CD4-positive, CD25-positive, alpha-beta regulatory T cell (primary cell): ENCODE measurements around the gene GINS2. TPM values are rescaled to one million over a fixed set of nuclear protein-coding genes. Genes with fewer than 3 reads are reported as not detected.

Experiments used
- ATAC-seq, 2 donors: fragments of 150-1000 bp; cut with Tn5 transposase; one replicate each; pipeline ENCODE4 v1.10.0; 2021; ENCODE audit warnings: low read depth in 2 of 2, moderate number of reproducible peaks in 2 of 2, moderate library complexity in 1 of 2
- DNase-seq, 3 donors: peaks; one replicate each; pipeline versions ENCODE4 v3.0.0 to v3.0.0-alpha.2; 2012 to 2022; ENCODE audit warnings: mixed read lengths in 1 of 3
- H3K27ac ChIP-seq: one replicate; pipeline ENCODE4 v1.7.0; 2013; ENCODE audit warnings: mild to moderate bottlenecking, low read length; ENCODE audit not compliant: insufficient read depth, poor library complexity, severe bottlenecking
- H3K27me3 ChIP-seq: one replicate; pipeline ENCODE4 v1.7.0; 2013; ENCODE audit warnings: low read length; ENCODE audit not compliant: control insufficient read depth, insufficient read depth
- H3K36me3 ChIP-seq: one replicate; pipeline ENCODE4 v1.7.0; 2013; ENCODE audit warnings: mild to moderate bottlenecking, low read length, moderate library complexity; ENCODE audit not compliant: control insufficient read depth, insufficient read depth
- H3K4me1 ChIP-seq: 2 replicates; pipeline ENCODE4 v1.7.0; 2013; ENCODE audit warnings: mild to moderate bottlenecking, low read length; ENCODE audit not compliant: insufficient read depth, control insufficient read depth, poor library complexity, severe bottlenecking
- H3K4me3 ChIP-seq: one replicate; pipeline ENCODE4 v1.7.0; 2013; ENCODE audit warnings: low read depth, mild to moderate bottlenecking, low read length, moderate library complexity
- H3K9me3 ChIP-seq, 2 experiments: 1 replicate in 1 of 2; 2 replicates in 1 of 2; pipeline ENCODE4 v1.7.0; 2013; ENCODE audit warnings: low read length in 2 of 2, mild to moderate bottlenecking in 1 of 2, moderate library complexity in 1 of 2; ENCODE audit not compliant: control insufficient read depth in 2 of 2
- H3K27ac Mint-ChIP-seq, 3 donors: one replicate each; pipeline ENCODE4 v1.8.0; 2020 to 2022; ENCODE audit warnings: mild to moderate bottlenecking in 3 of 3, mixed read lengths in 3 of 3, moderate library complexity in 2 of 3
- H3K27me3 Mint-ChIP-seq: one replicate; pipeline ENCODE4 v1.8.0; 2022; ENCODE audit warnings: mild to moderate bottlenecking, mixed read lengths
- H3K36me3 Mint-ChIP-seq: one replicate; pipeline ENCODE4 v1.8.0; 2020; ENCODE audit warnings: mixed read lengths
- H3K4me1 Mint-ChIP-seq, 4 donors: one replicate each; pipeline ENCODE4 v1.8.0; 2020 to 2022; ENCODE audit warnings: mixed read lengths in 4 of 4, mild to moderate bottlenecking in 1 of 4
- H3K4me3 Mint-ChIP-seq, 4 donors: one replicate each; pipeline ENCODE4 v1.8.0; 2020 to 2022; ENCODE audit warnings: mild to moderate bottlenecking in 4 of 4, mixed read lengths in 4 of 4, moderate library complexity in 3 of 4
- H3K9me3 Mint-ChIP-seq, 7 donors: one replicate each; pipeline ENCODE4 v1.8.0; 2020 to 2022; ENCODE audit warnings: mixed read lengths in 7 of 7, mild to moderate bottlenecking in 3 of 7, moderate library complexity in 2 of 7
- polyA plus RNA-seq, 4 donors: library from polyadenylated mRNA; unstranded; fragments of 300-500 nt; fragmentation: Illumina TruSeq; gene quantifications; one replicate each; pipeline ENCODE4 v1.2.3, GENCODE V29; 2021
- total RNA-seq: library from RNA; stranded (reverse); gene quantifications from one replicate; pipeline ENCODE4 v1.2.3, GENCODE V29; 2022

GINS2 gene
- total and polyA plus RNA-seq, 5 donors from 2014 or later: 2.9 to 5.1 (median 3.9) TPM

GRCh38 chr16:85731179-85731578 lies 42.4 kb upstream of the GINS2 start:
- H3K27ac ChIP-seq: no peak overlapping the region
- H3K4me1 ChIP-seq: peaks cover 27% of the 10 kb centered on the region
- ATAC-seq: no peak
- no peak for DNase-seq
- H3K9me3 ChIP-seq: no peaks in the 10 kb centered on the region
- H3K27me3 ChIP-seq: no peaks in the 10 kb centered on the region
- H3K36me3 ChIP-seq: no peaks in the 10 kb centered on the region
- Mint-ChIP-seq H3K36me3 (peaks cover 8% of the 10 kb centered on the region), H3K9me3 (no peaks in the 10 kb centered on the region), H3K4me3 (no peak overlapping the region), H3K27me3 (peaks cover 4% of the 10 kb centered on the region), H3K27ac (peak overlapping the region in 1 of 3 donors; percentile 38), H3K4me1 (peaks cover 4 to 47% (median 15%) of the 10 kb centered on the region in 4 donors)
- H3K4me3 ChIP-seq: no peak overlapping the region

DNA sequence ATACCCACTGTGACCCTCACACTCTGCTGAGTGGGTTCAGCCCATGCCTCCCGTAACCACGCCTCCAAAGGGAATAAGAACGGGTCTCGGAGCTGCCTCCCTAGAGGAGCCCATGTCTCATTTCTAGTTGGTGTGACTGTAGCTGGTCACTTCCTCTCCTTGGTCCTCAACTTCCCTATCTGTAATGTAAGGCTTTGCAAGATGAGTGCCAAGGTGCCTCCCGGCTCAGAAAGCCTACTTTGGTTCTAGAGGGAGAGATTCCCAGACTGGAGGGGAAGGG lies 41.4 kb upstream of the GINS2 start:
- H3K27ac ChIP-seq: no peak overlapping the region
- no peak for DNase-seq
- ATAC-seq: no peak
- H3K4me3 Mint-ChIP-seq: peak overlapping the region in 1 of 4 donors; percentile 33
- no peaks in the 10 kb centered on the region for H3K27me3 ChIP-seq
- H3K4me1 ChIP-seq: peaks cover 16% of the 10 kb centered on the region
- no peak overlapping the region for H3K27ac Mint-ChIP-seq
- H3K36me3 Mint-ChIP-seq: peaks cover 14% of the 10 kb centered on the region
- H3K27me3 Mint-ChIP-seq: no peaks in the 10 kb centered on the region
- H3K9me3 ChIP-seq: no peaks in the 10 kb centered on the region
- no peaks in the 10 kb centered on the region for H3K36me3 ChIP-seq
- no peaks in the 10 kb centered on the region for H3K9me3 Mint-ChIP-seq
- peaks cover under 1 to 41% (median 8%) of the 10 kb centered on the region in 4 donors for H3K4me1 Mint-ChIP-seq
- H3K4me3 ChIP-seq: no peak overlapping the region

DNA sequence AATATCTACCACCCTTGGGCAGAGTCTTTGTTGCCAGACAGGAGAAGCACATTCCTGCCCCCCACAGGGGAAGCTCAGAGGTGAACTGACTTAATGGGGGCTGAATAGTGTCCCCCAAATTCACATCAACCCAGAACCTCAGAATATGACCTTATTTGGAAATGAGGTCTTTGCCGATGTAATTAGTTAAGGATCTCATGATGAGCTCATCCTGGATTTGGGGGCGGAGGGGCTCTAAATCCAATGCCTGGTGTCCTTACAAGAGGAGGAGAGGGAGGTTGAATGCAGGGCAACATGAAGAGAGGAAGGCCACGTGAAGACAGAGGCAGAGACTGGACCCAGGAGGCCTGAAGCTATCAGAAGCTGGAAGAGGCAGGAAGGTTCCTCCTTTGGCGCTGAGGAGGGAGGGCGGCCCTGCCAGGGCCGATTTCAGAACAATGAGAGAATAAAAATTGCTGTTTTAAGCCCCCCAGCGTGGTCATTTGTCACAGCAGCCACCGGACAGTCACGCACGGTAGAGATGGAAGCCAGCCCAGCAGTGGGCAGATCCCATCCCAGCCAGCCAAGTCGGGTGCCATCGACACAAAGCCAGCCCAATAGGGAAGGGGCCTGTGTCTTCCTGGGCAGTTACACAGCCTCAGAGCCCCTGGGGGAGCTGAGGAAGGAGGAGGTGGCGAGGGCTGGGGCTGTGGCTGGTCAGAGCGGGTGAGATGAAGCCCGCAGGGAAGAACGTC lies 40.9 kb upstream of the GINS2 start:
- H3K4me3 Mint-ChIP-seq: peak overlapping the region in 1 of 4 donors; percentile 34

DNA sequence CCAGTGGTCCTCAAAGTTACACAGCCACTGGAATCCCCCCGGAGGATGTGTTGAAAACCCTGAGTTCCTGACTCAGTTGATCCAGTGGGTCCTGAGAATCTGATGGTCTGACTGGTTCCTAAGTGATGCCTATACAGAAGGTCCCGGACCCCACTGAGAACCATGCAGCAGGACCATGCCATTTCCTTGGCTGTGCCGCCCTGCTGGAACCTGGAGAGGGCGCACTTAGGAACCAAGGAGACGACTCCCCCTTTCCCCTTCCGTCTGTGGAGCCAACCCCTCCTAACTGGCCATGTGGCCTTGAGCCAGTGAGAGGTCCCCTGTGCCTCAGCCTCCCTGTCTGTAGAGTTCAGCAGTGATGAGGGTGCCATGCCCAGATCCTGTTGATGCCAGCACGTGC lies 40.1 kb upstream of the GINS2 start:
- H3K27ac ChIP-seq: no peak overlapping the region
- no peak overlapping the region for H3K4me3 ChIP-seq
- peaks cover 4% of the 10 kb centered on the region for H3K4me1 ChIP-seq
- no peak overlapping the region for H3K4me3 Mint-ChIP-seq
- H3K27me3 Mint-ChIP-seq: no peaks in the 10 kb centered on the region
- peak overlapping the region in 1 of 3 donors; percentile 23 for H3K27ac Mint-ChIP-seq
- no peaks in the 10 kb centered on the region for H3K27me3 ChIP-seq
- H3K36me3 Mint-ChIP-seq: peaks cover 14% of the 10 kb centered on the region
- H3K4me1 Mint-ChIP-seq: peaks cover 0 to 31% (median 5%) of the 10 kb centered on the region in 4 donors
- ATAC-seq: no peak
- H3K9me3 ChIP-seq: no peaks in the 10 kb centered on the region
- no peak for DNase-seq
- no peaks in the 10 kb centered on the region for H3K36me3 ChIP-seq
- no peaks in the 10 kb centered on the region for H3K9me3 Mint-ChIP-seq

More for the DNA sequence above, 40.9 kb upstream of the GINS2 start:
- Histone ChIP-seq H3K36me3 (no peaks in the 10 kb centered on the region), H3K27ac (no peak overlapping the region), H3K4me1 (peaks cover 11% of the 10 kb centered on the region), H3K4me3 (no peak overlapping the region), H3K27me3 (no peaks in the 10 kb centered on the region), H3K9me3 (no peaks in the 10 kb centered on the region)
- peaks cover 0 to 36% (median 6%) of the 10 kb centered on the region in 4 donors for H3K4me1 Mint-ChIP-seq
- ATAC-seq (no peak), DNase-seq (no peak)
- peaks cover 14% of the 10 kb centered on the region for H3K36me3 Mint-ChIP-seq
- peak overlapping the region; percentile 48 to 66 (median 55) for H3K27ac Mint-ChIP-seq
- no peaks in the 10 kb centered on the region for H3K27me3 Mint-ChIP-seq
- H3K9me3 Mint-ChIP-seq: no peaks in the 10 kb centered on the region

DNA sequence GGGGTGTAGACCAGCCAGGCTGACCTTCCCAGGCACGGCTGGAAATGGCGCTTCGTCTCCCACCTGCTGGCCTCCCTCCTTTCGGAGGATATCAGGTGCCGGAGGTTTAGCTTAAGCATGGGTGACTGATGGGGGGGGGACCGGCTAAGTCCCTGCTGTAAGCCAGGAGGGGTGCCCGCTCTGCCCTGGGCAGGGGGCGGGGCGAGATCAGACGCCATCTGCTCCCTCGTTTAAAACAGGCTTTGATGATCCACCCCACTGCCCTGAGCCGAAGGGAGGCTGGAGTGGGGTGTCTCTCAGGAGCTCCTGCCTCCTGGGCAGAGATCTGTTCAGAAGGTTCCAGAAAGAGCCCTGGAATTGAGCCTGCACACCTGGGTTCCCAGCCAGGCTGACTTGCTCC lies 36.2 kb upstream of the GINS2 start:
- Mint-ChIP-seq H3K36me3 (peaks cover 14% of the 10 kb centered on the region), H3K4me1 (peaks cover 0 to 15% (median 5%) of the 10 kb centered on the region in 4 donors), H3K27me3 (no peaks in the 10 kb centered on the region), H3K9me3 (no peaks in the 10 kb centered on the region), H3K27ac (no peak overlapping the region), H3K4me3 (no peak overlapping the region)
- DNase-seq (no peak), ATAC-seq (no peak)
- no peak overlapping the region for H3K27ac ChIP-seq
- H3K9me3 ChIP-seq: no peaks in the 10 kb centered on the region
- H3K27me3 ChIP-seq: no peaks in the 10 kb centered on the region
- H3K36me3 ChIP-seq: no peaks in the 10 kb centered on the region
- no peak overlapping the region for H3K4me3 ChIP-seq
- H3K4me1 ChIP-seq: no peaks in the 10 kb centered on the region

GRCh38 chr16:85724126-85724879 lies 35.5 kb upstream of the GINS2 start:
- H3K4me1 ChIP-seq: no peaks in the 10 kb centered on the region
- H3K4me3 ChIP-seq: no peak overlapping the region
- no peaks in the 10 kb centered on the region for H3K27me3 Mint-ChIP-seq
- ATAC-seq: no peak
- peaks cover 0 to under 1% (median 0%) of the 10 kb centered on the region in 7 donors for H3K9me3 Mint-ChIP-seq
- DNase-seq: no peak
- H3K27me3 ChIP-seq: no peaks in the 10 kb centered on the region
- H3K27ac Mint-ChIP-seq: peak overlapping the region in 1 of 3 donors; percentile 71
- no peaks in the 10 kb centered on the region for H3K36me3 ChIP-seq
- no peak overlapping the region for H3K27ac ChIP-seq
- H3K36me3 Mint-ChIP-seq: peaks cover 14% of the 10 kb centered on the region
- H3K4me1 Mint-ChIP-seq: peaks cover 0 to 13% (median 3%) of the 10 kb centered on the region in 4 donors
- H3K9me3 ChIP-seq: no peaks in the 10 kb centered on the region
- no peak overlapping the region for H3K4me3 Mint-ChIP-seq

GRCh38 chr16:85722128-85722893 lies 33.6 kb upstream of the GINS2 start:
- Mint-ChIP-seq H3K27me3 (no peaks in the 10 kb centered on the region), H3K4me3 (no peak overlapping the region)

More at GRCh38 chr16:85722128-85722893, 33.6 kb upstream of the GINS2 start:
- no peak overlapping the region for H3K4me3 ChIP-seq
- ATAC-seq (no peak), DNase-seq (no peak)
- peaks cover 14% of the 10 kb centered on the region for H3K36me3 Mint-ChIP-seq
- peaks cover 0 to 17% (median 2%) of the 10 kb centered on the region in 4 donors for H3K4me1 Mint-ChIP-seq
- no peak overlapping the region for H3K27ac ChIP-seq
- H3K9me3 Mint-ChIP-seq: peaks cover 0 to 3% (median 0%) of the 10 kb centered on the region in 7 donors
- H3K9me3 ChIP-seq: no peaks in the 10 kb centered on the region
- no peaks in the 10 kb centered on the region for H3K4me1 ChIP-seq
- no peaks in the 10 kb centered on the region for H3K36me3 ChIP-seq
- H3K27me3 ChIP-seq: no peaks in the 10 kb centered on the region
- H3K27ac Mint-ChIP-seq: peak overlapping the region in 1 of 3 donors; percentile 20
